ENCODE data around the gene GTPBP6.

Gene GTPBP6, protein sequence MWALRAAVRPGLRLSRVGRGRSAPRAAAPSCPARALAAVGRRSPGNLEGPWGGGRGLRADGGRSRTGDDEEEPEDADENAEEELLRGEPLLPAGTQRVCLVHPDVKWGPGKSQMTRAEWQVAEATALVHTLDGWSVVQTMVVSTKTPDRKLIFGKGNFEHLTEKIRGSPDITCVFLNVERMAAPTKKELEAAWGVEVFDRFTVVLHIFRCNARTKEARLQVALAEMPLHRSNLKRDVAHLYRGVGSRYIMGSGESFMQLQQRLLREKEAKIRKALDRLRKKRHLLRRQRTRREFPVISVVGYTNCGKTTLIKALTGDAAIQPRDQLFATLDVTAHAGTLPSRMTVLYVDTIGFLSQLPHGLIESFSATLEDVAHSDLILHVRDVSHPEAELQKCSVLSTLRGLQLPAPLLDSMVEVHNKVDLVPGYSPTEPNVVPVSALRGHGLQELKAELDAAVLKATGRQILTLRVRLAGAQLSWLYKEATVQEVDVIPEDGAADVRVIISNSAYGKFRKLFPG

GRCh38 chrX:318739-319578 is at the start of gene GTPBP6:
Gene GTPBP6, minus strand, starts transcription at chrX:318796. Its CDS starts 9 bp downstream, at chrX:318787.
- peak; percentile 92 to 99 for DNase-seq (ENCODE audit: low read depth in 1 of 2, low spot score in 1 of 2)

DNA sequence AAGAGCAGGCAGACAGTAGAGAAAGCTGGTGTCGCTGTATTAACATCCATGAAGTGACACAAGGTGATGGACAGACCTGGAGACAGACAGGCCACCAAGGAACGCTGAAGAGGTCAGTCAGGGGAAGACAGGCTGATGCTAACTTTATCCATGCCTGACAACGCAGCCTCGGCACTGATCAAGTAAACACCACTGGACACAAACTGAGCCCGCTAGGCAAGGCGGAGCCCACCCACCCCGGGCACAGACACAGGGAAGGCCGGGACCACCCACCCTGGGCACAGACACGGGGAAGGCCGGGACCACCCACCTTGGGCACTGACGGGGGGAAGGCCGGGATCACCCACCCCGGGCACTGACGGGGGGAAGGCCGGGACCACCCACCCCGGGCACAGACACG is 49.3 kb upstream of the GTPBP6 start:
- DNase-seq (ENCODE audit: low read depth in 1 of 2, low spot score in 1 of 2), result no peak

- no peak for DNase-seq (ENCODE audit: low read depth in 1 of 2, low spot score in 1 of 2)
These were observed 48.8 kb upstream of the GTPBP6 start for GRCh38 chrX:367349-367748.

DNA sequence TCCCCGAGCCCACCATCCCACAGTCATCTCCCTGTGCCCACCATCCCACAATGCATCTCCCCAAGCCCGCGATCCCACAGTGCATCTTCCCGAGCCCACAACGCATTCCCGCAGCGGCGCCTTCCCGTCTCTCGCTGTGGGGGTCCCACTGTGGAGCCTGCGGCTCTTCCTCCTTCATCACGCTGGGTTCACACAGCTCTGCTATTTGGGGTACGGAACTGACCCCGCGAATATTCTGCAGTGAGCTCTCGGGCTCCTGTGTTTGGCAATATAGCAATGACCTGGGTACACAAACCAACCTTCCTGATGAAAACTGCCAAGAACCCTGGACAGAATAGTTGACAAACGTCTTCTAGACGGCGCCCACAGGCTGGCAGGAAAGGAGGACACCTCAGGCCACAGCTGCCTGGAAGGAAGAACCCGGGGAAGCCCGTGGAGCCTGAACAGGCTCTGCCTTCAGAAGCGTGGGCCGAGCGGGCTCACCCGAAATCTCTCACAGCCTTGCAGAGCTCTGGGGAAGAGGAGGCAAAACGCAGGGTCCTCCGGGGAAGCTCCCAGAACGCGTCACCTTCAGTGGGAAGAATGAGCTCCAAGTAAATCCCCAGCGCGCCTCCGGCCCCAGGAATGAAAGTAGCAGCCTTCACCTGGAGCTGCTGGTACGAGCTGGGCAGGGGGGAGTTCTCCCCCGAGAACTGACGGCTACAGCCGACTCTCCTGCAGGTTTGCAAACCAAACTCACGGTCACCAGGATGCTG is 45.2 kb upstream of the GTPBP6 start:
- DNase-seq (ENCODE audit: low read depth in 1 of 2, low spot score in 1 of 2), result no peak

DNA sequence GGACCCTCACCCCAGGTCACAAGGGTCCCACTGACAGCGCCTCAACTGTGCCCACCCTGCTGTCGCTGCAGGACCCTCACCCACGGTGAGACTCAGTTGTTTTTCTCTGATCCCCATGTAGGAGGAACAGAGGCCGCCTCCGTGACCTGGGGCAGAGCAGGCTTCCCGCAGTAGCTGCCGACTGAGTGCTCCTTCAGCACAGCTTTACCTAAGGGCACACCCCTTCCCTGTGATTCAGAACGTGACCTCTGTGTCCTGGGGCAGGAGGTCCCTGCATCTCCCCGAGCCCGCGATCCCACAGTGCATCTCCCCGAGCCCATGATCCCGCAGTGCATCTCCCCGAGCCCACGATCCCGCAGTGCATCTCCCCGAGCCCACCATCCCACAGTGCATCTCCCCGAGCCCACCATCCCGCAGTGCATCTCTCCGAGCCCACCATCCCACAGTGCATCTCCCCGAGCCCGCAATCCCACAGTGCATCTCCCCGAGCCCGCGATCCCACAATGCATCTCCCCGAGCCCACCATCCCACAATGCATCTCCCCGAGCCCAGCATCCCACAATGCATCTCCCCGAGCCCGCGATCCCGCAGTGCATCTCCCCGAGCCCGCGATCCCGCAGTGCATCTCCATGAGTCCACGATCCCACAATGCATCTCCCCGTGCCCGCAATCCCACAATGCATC is 44.5 kb upstream of the GTPBP6 start:
- no peak for DNase-seq (ENCODE audit: low read depth in 1 of 2, low spot score in 1 of 2)

- DNase-seq (ENCODE audit: low read depth in 1 of 2, low spot score in 1 of 2), result no peak
These were observed 43.8 kb upstream of the GTPBP6 start for GRCh38 chrX:362351-362750.

- DNase-seq (ENCODE audit: low read depth in 1 of 2, low spot score in 1 of 2), result no peak
These were observed 42.9 kb upstream of the GTPBP6 start for GRCh38 chrX:361231-362145.

DNA sequence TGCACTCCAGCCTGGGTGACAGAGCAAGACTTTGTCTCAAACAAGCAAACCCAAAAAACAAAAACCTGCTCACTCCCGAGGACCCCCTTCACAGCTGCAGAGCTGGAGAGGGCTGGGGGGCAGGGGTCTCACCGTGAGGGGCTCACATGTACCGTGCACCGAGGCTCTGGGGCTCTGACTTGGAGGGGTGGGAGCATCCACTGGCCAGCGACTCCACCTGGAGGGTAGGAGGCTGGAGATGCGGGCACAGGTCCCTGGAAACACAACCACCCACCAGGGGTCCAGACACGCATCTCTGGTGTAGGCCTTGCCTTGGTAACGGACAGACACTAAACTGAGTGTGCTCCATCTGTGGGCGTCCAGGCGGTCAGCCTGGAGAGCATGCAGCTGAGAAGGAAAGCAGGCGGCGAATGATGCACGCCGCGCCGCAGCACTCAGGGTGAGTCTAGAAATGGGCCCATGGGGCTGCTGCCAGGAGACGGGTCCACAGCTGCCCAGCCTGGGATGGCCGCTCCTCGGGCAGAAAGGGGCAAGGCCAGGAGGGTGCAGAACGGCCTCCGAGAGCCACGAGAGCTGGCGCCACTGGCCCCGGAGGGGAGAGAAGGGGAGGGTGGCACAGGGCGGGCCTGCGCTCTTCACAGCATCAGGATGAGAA is 42.0 kb upstream of the GTPBP6 start:
- no peak for DNase-seq (ENCODE audit: low read depth in 1 of 2, low spot score in 1 of 2)

- DNase-seq (ENCODE audit: low read depth in 1 of 2, low spot score in 1 of 2), result no peak
These were observed 40.1 kb upstream of the GTPBP6 start for GRCh38 chrX:358651-359143.

- DNase-seq (ENCODE audit: low read depth in 1 of 2, low spot score in 1 of 2), result peak in 1 of 2 donors; percentile 51
These were observed 39.3 kb upstream of the GTPBP6 start for GRCh38 chrX:357693-358471.

DNA sequence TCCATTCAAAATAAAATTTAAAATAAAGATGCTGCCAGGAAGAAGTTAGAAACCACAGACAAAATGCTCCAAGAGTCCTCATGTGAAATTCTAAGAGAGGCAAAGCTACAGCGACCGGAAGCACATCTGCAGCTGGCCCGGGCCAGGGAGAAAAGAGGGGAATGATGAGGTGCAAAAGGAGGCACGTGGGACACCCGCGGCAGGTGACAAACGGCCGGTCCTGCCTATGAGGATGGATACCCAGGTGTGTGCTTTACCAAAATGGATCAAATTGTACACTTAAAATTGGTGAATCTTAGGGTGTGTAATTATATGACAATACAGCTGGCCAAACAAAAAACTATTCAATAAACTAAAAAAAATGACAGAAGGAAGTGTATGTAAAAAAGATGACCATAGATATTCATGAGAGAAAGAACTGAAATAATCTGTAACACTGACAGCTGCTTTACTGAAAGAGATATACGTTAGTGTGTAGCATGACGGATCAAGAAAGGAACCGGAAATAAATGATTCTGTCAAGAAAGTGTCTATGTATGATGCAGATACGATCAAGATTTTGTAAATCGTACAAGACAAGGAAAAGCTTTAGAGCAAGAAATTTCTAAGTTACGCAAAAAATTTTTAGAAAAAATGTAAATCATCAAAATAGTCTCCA is 38.6 kb upstream of the GTPBP6 start:
- no peak for DNase-seq (ENCODE audit: low read depth in 1 of 2, low spot score in 1 of 2)

- DNase-seq (ENCODE audit: low read depth in 1 of 2, low spot score in 1 of 2), result no peak
These were observed 37.9 kb upstream of the GTPBP6 start for GRCh38 chrX:356385-357034.

DNA sequence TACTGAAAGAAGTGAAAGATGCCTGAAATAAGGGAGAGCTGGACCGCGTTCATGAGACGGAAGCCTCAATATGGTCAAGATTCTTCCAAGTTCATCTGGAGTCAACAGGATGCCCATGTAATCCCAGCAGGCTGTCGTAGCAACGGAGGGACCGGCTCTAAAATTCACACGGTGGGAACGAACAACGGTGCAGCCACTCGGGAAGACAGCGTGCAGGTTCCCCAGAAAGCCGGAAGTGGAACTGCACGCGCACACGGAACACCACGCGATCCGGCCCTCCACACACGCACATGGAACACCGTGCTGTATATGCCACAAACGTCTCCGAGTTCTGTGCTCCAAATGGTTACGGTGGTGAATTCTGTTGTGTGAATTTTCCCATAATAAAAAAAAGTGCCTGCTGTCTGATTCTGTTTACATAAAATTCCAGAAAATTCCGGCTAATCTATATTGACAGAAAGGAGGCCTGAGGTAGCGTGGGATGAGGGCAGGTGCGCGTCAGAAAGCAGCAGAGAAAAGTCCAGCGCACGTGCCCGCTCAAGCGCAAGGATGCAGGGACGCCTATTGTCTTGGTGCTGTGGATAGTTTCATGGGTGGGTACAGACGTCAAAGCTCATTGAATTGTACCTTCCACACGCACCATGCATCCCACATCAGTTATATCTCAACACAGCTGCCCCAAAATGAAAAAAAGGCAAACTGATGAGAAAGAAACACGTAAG is 36.9 kb upstream of the GTPBP6 start:
- no peak for DNase-seq (ENCODE audit: low read depth in 1 of 2, low spot score in 1 of 2)

GRCh38 chrX:353566-354535 is 35.3 kb upstream of the GTPBP6 start:
- no peak for DNase-seq (ENCODE audit: low read depth in 1 of 2, low spot score in 1 of 2)

- no peak for DNase-seq (ENCODE audit: low read depth in 1 of 2, low spot score in 1 of 2)
These were observed 34.2 kb upstream of the GTPBP6 start for GRCh38 chrX:352582-353314.

Data from activated CD4-positive, alpha-beta T cell treated with anti-CD3 and anti-CD28 coated beads, Interleukin-2, amount 50 U/mL, for 24 hours (primary cell).